Kidney (tissue), 14 donors: ENCODE results near the gene RPL15. TPM values are rescaled to one million over a fixed set of nuclear protein-coding genes. Genes with fewer than 3 reads are reported as not detected.

ENCODE experiments used
- DNase-seq, 5 donors: peaks; one replicate each; pipeline ENCODE4 v3.0.0-alpha.2; 2013 to 2020
- FAIRE-seq: peaks from 2 replicates; lab custom pipeline; 2012; peaks lifted over from hg19 to GRCh38; lab: Jason Lieb, UNC
- H3K27ac ChIP-seq, 2 donors: one replicate each; pipeline ENCODE4 v1.7.0; 2013; ENCODE audit warnings: low read depth in 2 of 2, low read length in 2 of 2, inconsistent platforms in 1 of 2
- H3K27me3 ChIP-seq: one replicate; pipeline ENCODE4 v1.7.1; 2013; ENCODE audit warnings: low read length, inconsistent platforms; ENCODE audit not compliant: control insufficient read depth, insufficient read depth
- H3K36me3 ChIP-seq, 3 donors: one replicate each; pipeline versions ENCODE4 v1.7.0 to v1.7.1; 2013; ENCODE audit warnings: low read length in 3 of 3, control low read depth in 1 of 3, inconsistent platforms in 1 of 3; ENCODE audit not compliant: insufficient read depth in 3 of 3, control insufficient read depth in 2 of 3
- H3K4me1 ChIP-seq, 3 donors: one replicate each; pipeline versions ENCODE4 v1.7.0 to v1.7.1; 2013; ENCODE audit warnings: low read length in 3 of 3, inconsistent platforms in 1 of 3, low read depth in 1 of 3; ENCODE audit not compliant: control insufficient read depth in 2 of 3, insufficient read depth in 2 of 3
- H3K4me3 ChIP-seq, 3 donors: one replicate each; pipeline versions ENCODE4 v1.7.0 to v1.8.1; 2013; ENCODE audit warnings: low read length in 3 of 3, control low read depth in 1 of 3, inconsistent platforms in 1 of 3
- H3K9ac ChIP-seq, 3 donors: one replicate each; pipeline versions ENCODE4 v1.7.0 to v1.7.1; 2013; ENCODE audit warnings: low read length in 3 of 3, control low read depth in 1 of 3, inconsistent platforms in 1 of 3
- H3K9me3 ChIP-seq, 3 donors: one replicate each; pipeline versions ENCODE4 v1.7.0 to v1.7.1; 2013; ENCODE audit warnings: low read length in 3 of 3, control low read depth in 1 of 3, inconsistent platforms in 1 of 3; ENCODE audit not compliant: control insufficient read depth in 2 of 3, insufficient read depth in 1 of 3
- intact Hi-C: fragments of 100-400 bp; cut with DNase I; formaldehyde crosslinking; loops from one replicate; pipeline ENCODE4 v1.11.1; 2022
- polyA plus RNA-seq: library from polyadenylated mRNA; stranded (reverse); fragments of 350-450 nt; fragmentation: Illumina TruSeq; extraction: RNeasy Lipid Tissue Mini Kit (QIAGEN cat#74804); gene quantifications from one replicate; pipeline ENCODE4 v1.2.3, GENCODE V29; 2014; ENCODE audit warnings: low read depth, low replicate concordance; ENCODE audit not compliant: insufficient read depth
- total RNA-seq: library from RNA; stranded (reverse); fragmentation: NEBNext Ultra II Directional; extraction: Animal tissue kit (Norgen Biotek cat#: 25700); gene quantifications from one replicate; pipeline ENCODE4 v1.2.1, GENCODE V29; 2021
- TF ChIP-seq, protein P1 (sequence below): IDR thresholded peaks from 3 replicates; pipeline ENCODE4 v1.5.1; 2012; ENCODE audit warnings: mild to moderate bottlenecking, moderate library complexity, borderline replicate concordance; ENCODE audit not compliant: insufficient read depth; ENCODE audit errors: extremely low read depth
- donor health status: control.
- donor health status: control.
- donor health status: control.
- donor health status: control.
- donor health status: control.
- donor health status: DM: yes; HTN: yes; CAD: no.
- donor health status: Normal renal cell carcinoma (clear cell type).

Gene RPL15
- total and polyA plus RNA-seq, 2 donors from 2014 or later, result 1,508 to 2,114 TPM

DNA sequence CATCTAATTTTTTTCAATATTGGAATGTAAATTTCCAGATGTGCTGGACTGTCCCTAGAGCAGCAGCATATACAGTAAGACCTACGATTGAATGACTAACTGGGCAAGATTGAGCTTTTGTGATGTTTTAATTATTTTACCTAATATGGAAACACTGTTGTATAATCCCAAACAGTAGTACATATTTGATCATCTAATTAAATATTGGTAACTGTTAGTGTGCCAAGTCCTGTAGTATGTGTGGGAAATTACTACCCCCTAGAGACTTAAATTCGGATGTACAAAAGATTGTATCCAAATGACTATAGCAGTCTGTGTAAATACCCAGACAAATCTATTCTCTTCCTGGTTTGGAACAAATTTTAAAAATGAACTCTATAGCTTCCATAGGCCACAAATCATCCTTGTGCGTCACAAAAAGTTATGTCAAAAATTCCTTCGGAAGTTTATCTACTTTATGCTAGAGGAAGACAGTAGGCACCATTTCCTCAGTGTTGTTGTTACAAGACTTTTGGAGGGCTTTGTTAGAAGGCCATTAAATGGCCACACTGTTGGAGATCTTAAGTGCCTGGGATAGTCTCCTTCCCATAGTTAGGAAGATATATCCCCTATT is 41.7 kb upstream of the RPL15 start:
- no peak for FAIRE-seq
- Histone ChIP-seq H3K9me3 (no peaks in the 10 kb centered on the region), H3K27me3 (no peaks in the 10 kb centered on the region), H3K9ac (no peak overlapping the region), H3K36me3 (no peaks in the 10 kb centered on the region), H3K4me1 (no peaks in the 10 kb centered on the region), H3K4me3 (no peak overlapping the region), H3K27ac (no peak overlapping the region)
- intact Hi-C loops, result no loop called here
- TF ChIP-seq, protein P1, sequence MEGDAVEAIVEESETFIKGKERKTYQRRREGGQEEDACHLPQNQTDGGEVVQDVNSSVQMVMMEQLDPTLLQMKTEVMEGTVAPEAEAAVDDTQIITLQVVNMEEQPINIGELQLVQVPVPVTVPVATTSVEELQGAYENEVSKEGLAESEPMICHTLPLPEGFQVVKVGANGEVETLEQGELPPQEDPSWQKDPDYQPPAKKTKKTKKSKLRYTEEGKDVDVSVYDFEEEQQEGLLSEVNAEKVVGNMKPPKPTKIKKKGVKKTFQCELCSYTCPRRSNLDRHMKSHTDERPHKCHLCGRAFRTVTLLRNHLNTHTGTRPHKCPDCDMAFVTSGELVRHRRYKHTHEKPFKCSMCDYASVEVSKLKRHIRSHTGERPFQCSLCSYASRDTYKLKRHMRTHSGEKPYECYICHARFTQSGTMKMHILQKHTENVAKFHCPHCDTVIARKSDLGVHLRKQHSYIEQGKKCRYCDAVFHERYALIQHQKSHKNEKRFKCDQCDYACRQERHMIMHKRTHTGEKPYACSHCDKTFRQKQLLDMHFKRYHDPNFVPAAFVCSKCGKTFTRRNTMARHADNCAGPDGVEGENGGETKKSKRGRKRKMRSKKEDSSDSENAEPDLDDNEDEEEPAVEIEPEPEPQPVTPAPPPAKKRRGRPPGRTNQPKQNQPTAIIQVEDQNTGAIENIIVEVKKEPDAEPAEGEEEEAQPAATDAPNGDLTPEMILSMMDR, result no peak
- DNase-seq, result no peak

DNA sequence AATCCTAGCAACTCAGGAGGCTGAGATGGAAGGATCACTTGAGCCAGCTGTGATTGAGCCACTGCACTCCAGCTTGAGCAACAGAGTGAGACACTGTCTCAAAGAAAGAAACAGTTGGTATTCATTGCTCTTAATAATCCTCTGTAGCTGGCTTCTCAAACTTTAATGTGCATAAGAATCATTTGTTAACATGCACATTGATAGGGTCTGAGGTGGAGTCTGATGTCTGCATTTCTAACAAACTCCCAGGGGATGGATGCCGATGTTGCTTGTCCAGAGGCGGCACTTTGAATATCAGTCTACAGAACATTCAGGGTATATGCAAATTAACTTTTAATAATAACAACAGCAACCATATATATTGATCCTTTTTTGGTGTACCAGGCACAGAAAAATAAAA is 40.0 kb upstream of the RPL15 start:
- no peaks in the 10 kb centered on the region for H3K36me3 ChIP-seq
- DNase-seq, result no peak
- H3K9ac ChIP-seq, result no peak overlapping the region
- H3K27ac ChIP-seq, result no peak overlapping the region
- H3K4me1 ChIP-seq, result no peaks in the 10 kb centered on the region
- H3K27me3 ChIP-seq, result no peaks in the 10 kb centered on the region
- no peaks in the 10 kb centered on the region for H3K9me3 ChIP-seq
- TF ChIP-seq, protein P1, result no peak
- intact Hi-C loops, result no loop called here
- FAIRE-seq, result no peak
- H3K4me3 ChIP-seq, result no peak overlapping the region

GRCh38 chr3:23877329-23877980 is 39.5 kb upstream of the RPL15 start:
- DNase-seq (no peak), FAIRE-seq (no peak)
- TF ChIP-seq, protein P1, result no peak
- Histone ChIP-seq H3K27me3 (no peaks in the 10 kb centered on the region), H3K9me3 (no peaks in the 10 kb centered on the region), H3K4me1 (no peaks in the 10 kb centered on the region), H3K4me3 (no peak overlapping the region), H3K9ac (no peak overlapping the region), H3K27ac (no peak overlapping the region), H3K36me3 (no peaks in the 10 kb centered on the region)
- intact Hi-C loops, result no loop called here

- Histone ChIP-seq H3K27ac (no peak overlapping the region), H3K9ac (no peak overlapping the region), H3K36me3 (no peaks in the 10 kb centered on the region), H3K4me3 (no peak overlapping the region), H3K9me3 (no peaks in the 10 kb centered on the region), H3K27me3 (no peaks in the 10 kb centered on the region), H3K4me1 (no peaks in the 10 kb centered on the region)
- intact Hi-C loops, result no loop called here
- FAIRE-seq (no peak), DNase-seq (no peak)
- TF ChIP-seq, protein P1, result no peak
These were observed 37.4 kb upstream of the RPL15 start for GRCh38 chr3:23879485-23879884.
